HepG2 (cell line): Measurements from ENCODE around the gene RTN3. TPM values are rescaled to one million over a fixed set of nuclear protein-coding genes. Genes with fewer than 3 reads are reported as not detected.
A peak's percentile ranks its signal among the peaks of the same experiment; 100 is the strongest.

Experiments used
- FOXJ3 ChIP-seq: sonication (generic); formaldehyde crosslinking; IDR thresholded peaks from 2 replicates; pipeline ENCODE4 v1.4.0; 2020; ENCODE audit warnings: missing genetic modification reagents, mild to moderate bottlenecking, borderline replicate concordance
- FOXP1 ChIP-seq, 2 experiments: fragments of 450-650 bp in 1 of 2; IDR thresholded peaks; 2 replicates each; pipeline ENCODE4 v1.6.1; 2017 to 2018; ENCODE audit warnings: antibody characterized with exemption in 1 of 2
- GATAD2A ChIP-seq: IDR thresholded peaks from 2 replicates; pipeline ENCODE4 v1.6.1; 2016
- KAT7 ChIP-seq: IDR thresholded peaks from 2 replicates; pipeline ENCODE4 v1.6.1; 2018; ENCODE audit warnings: borderline replicate concordance, missing compliant biosample characterization
- NFE2L2 ChIP-seq: fragments of 150-350 bp; IDR thresholded peaks from 2 replicates; pipeline ENCODE4 v1.6.1; 2014; ENCODE audit warnings: low read length
- SPEN ChIP-seq: sonication (generic); formaldehyde crosslinking; IDR thresholded peaks from 2 replicates; pipeline ENCODE4 v1.5.1; 2020; ENCODE audit warnings: low read depth, mild to moderate bottlenecking, missing genetic modification reagents
- ZNF552 ChIP-seq: sonication (generic); formaldehyde crosslinking; IDR thresholded peaks from 2 replicates; pipeline ENCODE4 v1.9.0; 2022; ENCODE audit warnings: missing genetic modification reagents, mild to moderate bottlenecking, borderline replicate concordance
- polyA plus RNA-seq, 8 experiments: library from polyadenylated mRNA; depleted of rRNA in 3 of 8; stranded (reverse) in 7 of 8; unstranded in 1 of 8; fragments of >200 nt; fragmentation: Illumina TruSeq in 4 of 8; extraction: Trizol in 4 of 8; gene quantifications; 2 replicates each; pipeline versions ENCODE4 v1.2.1 to v1.2.3, GENCODE V29; 2011 to 2016; ENCODE audit warnings: low read depth in 4 of 8, missing spikeins in 1 of 8, mixed read lengths in 1 of 8; ENCODE audit not compliant: insufficient read depth in 1 of 8
- total RNA-seq, 5 experiments: library from RNA; depleted of rRNA; stranded (reverse); fragments of >200 nt; fragmentation: Illumina TruSeq; extraction: Trizol; gene quantifications; 2 replicates each; pipeline ENCODE4 v1.2.3, GENCODE V29; 2016; ENCODE audit warnings: low read depth in 1 of 5
- TF ChIP-seq, protein P1 (sequence below): IDR thresholded peaks from 2 replicates; pipeline ENCODE4 v1.4.0; 2020; ENCODE audit warnings: mild to moderate bottlenecking, missing genetic modification reagents
- TF ChIP-seq, protein P2 (sequence below): sonication (generic); formaldehyde crosslinking; IDR thresholded peaks from 2 replicates; pipeline ENCODE4 v1.4.0; 2020; ENCODE audit warnings: mild to moderate bottlenecking, missing genetic modification reagents
- TF ChIP-seq, protein P3 (sequence below): sonication (generic); formaldehyde crosslinking; IDR thresholded peaks from 2 replicates; pipeline ENCODE4 v1.4.0; 2020; ENCODE audit warnings: mild to moderate bottlenecking, missing genetic modification reagents
- TF ChIP-seq, protein P4 (sequence below): sonication (generic); formaldehyde crosslinking; IDR thresholded peaks from 2 replicates; pipeline ENCODE4 v1.4.0; 2020; ENCODE audit warnings: missing genetic modification reagents, mild to moderate bottlenecking, borderline replicate concordance
- TF ChIP-seq, protein P5 (sequence below): sonication (generic); formaldehyde crosslinking; IDR thresholded peaks from 2 replicates; pipeline ENCODE4 v1.5.1; 2020; ENCODE audit warnings: missing genetic modification reagents, mild to moderate bottlenecking, borderline replicate concordance
- TF ChIP-seq, protein P6 (sequence below): sonication (generic); formaldehyde crosslinking; IDR thresholded peaks from 2 replicates; pipeline ENCODE4 v1.4.0; 2020; ENCODE audit warnings: missing genetic modification reagents

The RTN3 gene
- total and polyA plus RNA-seq, 2 of the 13 experiments (the other 11 are each of a cell fraction or from before 2014, with no cell fraction given) = 32.2 to 41.1 TPM

DNA sequence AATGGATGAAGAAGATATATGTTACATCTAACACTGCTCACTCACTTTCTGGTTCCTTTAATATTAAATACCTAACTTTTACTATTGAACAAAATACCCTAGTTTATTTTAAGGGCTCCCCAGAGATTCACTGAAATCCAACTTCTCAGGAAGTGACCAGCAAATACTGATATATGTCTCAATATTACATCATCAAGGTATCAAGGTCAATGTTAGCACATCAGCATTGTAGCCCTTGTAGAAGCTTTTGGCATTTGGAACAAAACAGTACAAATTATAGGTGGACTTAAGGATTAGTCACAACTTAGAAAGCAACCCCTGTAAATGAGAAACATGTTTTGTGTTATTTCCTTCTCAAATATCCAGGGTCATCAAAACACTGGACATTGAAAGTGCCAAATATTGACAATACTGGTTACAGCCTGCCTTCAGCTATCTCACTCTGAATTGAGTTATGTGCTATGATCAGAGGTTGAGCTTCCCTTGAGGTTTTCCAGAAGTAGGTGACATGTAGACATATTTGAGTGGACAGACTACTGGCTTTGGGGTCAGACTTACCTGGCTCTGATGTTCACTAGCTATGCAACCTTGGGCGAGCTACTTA is 8.3 kb upstream of the RTN3 start (continued):
- TF ChIP-seq, protein P1, sequence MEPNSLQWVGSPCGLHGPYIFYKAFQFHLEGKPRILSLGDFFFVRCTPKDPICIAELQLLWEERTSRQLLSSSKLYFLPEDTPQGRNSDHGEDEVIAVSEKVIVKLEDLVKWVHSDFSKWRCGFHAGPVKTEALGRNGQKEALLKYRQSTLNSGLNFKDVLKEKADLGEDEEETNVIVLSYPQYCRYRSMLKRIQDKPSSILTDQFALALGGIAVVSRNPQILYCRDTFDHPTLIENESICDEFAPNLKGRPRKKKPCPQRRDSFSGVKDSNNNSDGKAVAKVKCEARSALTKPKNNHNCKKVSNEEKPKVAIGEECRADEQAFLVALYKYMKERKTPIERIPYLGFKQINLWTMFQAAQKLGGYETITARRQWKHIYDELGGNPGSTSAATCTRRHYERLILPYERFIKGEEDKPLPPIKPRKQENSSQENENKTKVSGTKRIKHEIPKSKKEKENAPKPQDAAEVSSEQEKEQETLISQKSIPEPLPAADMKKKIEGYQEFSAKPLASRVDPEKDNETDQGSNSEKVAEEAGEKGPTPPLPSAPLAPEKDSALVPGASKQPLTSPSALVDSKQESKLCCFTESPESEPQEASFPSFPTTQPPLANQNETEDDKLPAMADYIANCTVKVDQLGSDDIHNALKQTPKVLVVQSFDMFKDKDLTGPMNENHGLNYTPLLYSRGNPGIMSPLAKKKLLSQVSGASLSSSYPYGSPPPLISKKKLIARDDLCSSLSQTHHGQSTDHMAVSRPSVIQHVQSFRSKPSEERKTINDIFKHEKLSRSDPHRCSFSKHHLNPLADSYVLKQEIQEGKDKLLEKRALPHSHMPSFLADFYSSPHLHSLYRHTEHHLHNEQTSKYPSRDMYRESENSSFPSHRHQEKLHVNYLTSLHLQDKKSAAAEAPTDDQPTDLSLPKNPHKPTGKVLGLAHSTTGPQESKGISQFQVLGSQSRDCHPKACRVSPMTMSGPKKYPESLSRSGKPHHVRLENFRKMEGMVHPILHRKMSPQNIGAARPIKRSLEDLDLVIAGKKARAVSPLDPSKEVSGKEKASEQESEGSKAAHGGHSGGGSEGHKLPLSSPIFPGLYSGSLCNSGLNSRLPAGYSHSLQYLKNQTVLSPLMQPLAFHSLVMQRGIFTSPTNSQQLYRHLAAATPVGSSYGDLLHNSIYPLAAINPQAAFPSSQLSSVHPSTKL (CRISPR knock-in tag) = 0 out of 2 replicates have a peak, but pooled peaks have one; percentile 8
- TF ChIP-seq NFE2L2 (no peak), GATAD2A (CRISPR knock-in tag) (peak; percentile 42), KAT7 (CRISPR knock-in tag) (no peak), FOXP1 (IDR thresholded peaks at IDR 0.05) (no peak), FOXP1 (CRISPR knock-in tag; IDR thresholded peaks at IDR 0.05) (0 out of 2 replicates have a peak, but pooled peaks have one; percentile 24), SPEN (CRISPR knock-in tag) (no peak), ZNF552 (CRISPR knock-in tag) (no peak), FOXJ3 (CRISPR knock-in tag) (no peak)
- TF ChIP-seq, protein P2, sequence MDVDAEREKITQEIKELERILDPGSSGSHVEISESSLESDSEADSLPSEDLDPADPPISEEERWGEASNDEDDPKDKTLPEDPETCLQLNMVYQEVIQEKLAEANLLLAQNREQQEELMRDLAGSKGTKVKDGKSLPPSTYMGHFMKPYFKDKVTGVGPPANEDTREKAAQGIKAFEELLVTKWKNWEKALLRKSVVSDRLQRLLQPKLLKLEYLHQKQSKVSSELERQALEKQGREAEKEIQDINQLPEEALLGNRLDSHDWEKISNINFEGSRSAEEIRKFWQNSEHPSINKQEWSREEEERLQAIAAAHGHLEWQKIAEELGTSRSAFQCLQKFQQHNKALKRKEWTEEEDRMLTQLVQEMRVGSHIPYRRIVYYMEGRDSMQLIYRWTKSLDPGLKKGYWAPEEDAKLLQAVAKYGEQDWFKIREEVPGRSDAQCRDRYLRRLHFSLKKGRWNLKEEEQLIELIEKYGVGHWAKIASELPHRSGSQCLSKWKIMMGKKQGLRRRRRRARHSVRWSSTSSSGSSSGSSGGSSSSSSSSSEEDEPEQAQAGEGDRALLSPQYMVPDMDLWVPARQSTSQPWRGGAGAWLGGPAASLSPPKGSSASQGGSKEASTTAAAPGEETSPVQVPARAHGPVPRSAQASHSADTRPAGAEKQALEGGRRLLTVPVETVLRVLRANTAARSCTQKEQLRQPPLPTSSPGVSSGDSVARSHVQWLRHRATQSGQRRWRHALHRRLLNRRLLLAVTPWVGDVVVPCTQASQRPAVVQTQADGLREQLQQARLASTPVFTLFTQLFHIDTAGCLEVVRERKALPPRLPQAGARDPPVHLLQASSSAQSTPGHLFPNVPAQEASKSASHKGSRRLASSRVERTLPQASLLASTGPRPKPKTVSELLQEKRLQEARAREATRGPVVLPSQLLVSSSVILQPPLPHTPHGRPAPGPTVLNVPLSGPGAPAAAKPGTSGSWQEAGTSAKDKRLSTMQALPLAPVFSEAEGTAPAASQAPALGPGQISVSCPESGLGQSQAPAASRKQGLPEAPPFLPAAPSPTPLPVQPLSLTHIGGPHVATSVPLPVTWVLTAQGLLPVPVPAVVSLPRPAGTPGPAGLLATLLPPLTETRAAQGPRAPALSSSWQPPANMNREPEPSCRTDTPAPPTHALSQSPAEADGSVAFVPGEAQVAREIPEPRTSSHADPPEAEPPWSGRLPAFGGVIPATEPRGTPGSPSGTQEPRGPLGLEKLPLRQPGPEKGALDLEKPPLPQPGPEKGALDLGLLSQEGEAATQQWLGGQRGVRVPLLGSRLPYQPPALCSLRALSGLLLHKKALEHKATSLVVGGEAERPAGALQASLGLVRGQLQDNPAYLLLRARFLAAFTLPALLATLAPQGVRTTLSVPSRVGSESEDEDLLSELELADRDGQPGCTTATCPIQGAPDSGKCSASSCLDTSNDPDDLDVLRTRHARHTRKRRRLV = no peak
- TF ChIP-seq, protein P3, sequence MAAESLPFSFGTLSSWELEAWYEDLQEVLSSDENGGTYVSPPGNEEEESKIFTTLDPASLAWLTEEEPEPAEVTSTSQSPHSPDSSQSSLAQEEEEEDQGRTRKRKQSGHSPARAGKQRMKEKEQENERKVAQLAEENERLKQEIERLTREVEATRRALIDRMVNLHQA (CRISPR knock-in tag) = no peak
- TF ChIP-seq, protein P4, sequence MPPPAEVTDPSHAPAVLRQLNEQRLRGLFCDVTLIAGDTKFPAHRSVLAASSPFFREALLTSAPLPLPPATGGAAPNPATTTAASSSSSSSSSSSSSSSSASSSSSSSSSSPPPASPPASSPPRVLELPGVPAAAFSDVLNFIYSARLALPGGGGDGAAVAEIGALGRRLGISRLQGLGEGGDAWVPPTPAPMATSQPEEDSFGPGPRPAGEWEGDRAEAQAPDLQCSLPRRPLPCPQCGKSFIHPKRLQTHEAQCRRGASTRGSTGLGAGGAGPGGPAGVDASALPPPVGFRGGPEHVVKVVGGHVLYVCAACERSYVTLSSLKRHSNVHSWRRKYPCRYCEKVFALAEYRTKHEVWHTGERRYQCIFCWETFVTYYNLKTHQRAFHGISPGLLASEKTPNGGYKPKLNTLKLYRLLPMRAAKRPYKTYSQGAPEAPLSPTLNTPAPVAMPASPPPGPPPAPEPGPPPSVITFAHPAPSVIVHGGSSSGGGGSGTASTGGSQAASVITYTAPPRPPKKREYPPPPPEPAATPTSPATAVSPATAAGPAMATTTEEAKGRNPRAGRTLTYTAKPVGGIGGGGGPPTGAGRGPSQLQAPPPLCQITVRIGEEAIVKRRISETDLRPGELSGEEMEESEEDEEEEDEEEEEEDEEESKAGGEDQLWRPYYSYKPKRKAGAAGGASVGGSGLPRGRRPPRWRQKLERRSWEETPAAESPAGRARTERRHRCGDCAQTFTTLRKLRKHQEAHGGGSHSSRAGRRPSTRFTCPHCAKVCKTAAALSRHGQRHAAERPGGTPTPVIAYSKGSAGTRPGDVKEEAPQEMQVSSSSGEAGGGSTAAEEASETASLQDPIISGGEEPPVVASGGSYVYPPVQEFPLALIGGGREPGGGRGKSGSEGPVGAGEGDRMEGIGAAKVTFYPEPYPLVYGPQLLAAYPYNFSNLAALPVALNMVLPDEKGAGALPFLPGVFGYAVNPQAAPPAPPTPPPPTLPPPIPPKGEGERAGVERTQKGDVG = no peak
- TF ChIP-seq, protein P5, sequence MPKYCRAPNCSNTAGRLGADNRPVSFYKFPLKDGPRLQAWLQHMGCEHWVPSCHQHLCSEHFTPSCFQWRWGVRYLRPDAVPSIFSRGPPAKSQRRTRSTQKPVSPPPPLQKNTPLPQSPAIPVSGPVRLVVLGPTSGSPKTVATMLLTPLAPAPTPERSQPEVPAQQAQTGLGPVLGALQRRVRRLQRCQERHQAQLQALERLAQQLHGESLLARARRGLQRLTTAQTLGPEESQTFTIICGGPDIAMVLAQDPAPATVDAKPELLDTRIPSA (CRISPR knock-in tag) = no peak
- TF ChIP-seq, protein P6, sequence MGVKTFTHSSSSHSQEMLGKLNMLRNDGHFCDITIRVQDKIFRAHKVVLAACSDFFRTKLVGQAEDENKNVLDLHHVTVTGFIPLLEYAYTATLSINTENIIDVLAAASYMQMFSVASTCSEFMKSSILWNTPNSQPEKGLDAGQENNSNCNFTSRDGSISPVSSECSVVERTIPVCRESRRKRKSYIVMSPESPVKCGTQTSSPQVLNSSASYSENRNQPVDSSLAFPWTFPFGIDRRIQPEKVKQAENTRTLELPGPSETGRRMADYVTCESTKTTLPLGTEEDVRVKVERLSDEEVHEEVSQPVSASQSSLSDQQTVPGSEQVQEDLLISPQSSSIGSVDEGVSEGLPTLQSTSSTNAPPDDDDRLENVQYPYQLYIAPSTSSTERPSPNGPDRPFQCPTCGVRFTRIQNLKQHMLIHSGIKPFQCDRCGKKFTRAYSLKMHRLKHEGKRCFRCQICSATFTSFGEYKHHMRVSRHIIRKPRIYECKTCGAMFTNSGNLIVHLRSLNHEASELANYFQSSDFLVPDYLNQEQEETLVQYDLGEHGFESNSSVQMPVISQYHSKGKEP (CRISPR knock-in tag) = no peak
